ENCODE measurements around the gene CACNA1E.
"Not testable (repeated sequence)": the region's sequence is repeated elsewhere in the genome, so short reads cannot be mapped to it uniquely, and the experiment has no call there.

The CACNA1E gene

DNA sequence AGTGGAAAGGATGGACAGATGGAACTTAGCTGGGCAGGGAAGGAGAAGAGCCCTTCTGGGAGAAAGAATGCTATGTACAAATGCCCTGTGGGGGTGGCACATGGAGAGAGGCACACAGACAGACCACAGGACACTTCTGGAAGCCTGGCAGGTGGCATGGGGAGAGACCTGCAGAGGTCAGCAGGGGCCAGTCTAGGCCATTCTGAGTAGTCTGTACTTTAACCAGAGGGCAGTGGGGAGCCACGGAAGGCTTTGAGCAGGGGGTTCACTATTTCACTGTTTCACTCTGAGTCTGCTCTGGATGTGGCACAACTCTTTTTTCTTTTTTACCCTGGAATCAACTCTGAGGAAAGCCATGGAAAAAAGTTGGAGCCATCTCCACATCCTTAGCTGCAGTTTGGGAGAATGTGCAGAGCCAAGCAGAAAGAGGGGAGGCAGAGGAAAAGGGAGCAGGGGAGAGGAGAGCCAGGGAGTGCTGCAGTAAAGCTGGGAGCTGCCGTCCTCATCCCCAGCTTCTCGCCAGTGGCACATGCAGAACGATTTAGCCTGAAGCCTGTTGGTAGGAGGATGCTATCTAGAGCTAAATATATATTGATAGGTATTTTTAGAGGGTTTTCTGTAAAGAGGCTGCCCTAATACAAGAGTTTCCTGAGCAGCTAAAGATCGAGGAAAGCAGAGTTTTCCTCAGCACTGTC lies 34.0 kb downstream of the CACNA1E start:
- DNase-seq (ENCODE audit: low read depth in 2 of 2), result no peak

DNA sequence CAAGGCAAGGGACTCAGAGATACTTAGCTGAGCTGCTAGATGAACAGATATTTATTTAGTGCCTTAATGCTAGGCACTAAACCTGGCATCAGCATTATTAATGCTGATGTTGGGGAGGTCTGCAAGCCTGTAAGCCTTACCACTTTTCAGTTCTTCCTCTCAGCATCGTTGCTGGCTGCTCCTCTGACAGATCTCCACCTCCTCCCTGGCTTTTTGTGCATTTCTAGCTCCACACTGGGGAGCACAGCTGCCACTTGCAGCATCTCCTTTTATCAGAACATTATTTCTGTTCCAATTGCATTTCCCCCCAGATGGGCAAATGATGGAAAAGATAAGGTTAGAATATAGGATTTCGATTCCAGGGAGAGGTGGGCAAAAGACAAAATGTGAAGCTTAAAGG lies 34.8 kb downstream of the CACNA1E start:
- no peak for DNase-seq (ENCODE audit: low read depth in 2 of 2)

DNA sequence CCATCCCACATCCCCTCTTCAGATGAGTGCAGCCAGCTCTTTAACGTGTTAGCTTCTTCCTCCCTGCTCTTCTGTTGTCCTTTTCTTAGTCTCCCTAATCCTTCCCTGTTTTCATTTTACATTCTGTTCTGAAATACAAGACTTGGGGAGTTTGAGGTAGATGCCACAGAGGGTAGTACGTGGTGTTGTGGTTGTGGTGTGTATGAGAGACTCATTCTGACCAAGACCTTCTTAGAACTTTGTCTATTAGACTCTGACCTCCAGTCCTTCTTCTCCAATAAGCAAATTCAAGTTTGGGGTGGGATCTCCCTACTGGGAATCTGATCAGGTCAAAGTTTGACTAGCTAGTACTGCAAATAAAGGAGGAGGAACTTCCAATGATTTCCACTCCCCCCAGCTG lies 39.5 kb downstream of the CACNA1E start:
- no peak for DNase-seq (ENCODE audit: low read depth in 2 of 2)

DNA sequence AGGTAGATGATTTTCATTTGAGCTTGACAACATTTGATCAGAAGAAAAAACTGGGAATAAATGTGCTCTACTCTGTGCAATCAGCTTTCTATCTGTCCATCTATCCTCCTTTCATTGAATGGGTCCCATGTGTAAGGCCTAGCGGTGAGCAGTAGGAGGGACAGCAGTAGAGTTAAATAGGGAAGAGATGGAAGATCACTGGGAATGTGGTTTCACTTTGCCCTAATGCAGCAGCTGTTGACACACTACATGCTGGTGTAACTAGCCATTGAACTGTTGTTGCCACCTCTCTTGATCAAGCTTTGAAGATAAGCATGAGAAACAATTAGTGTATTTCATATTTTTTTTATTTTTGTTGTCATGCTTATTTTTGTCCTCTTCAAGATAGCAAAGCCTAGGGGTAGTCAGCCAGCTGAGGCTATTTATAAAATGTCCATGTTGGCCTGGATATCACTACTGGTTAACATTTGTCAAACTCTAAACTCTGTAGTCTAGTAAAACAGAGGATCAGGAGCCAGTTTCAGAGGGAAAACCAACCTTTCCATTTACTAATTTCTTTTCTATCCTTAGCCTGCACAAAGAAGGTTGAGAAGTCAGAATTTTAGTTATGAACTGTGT lies 41.9 kb downstream of the CACNA1E start:
- no peak for DNase-seq (ENCODE audit: low read depth in 2 of 2)

DNA sequence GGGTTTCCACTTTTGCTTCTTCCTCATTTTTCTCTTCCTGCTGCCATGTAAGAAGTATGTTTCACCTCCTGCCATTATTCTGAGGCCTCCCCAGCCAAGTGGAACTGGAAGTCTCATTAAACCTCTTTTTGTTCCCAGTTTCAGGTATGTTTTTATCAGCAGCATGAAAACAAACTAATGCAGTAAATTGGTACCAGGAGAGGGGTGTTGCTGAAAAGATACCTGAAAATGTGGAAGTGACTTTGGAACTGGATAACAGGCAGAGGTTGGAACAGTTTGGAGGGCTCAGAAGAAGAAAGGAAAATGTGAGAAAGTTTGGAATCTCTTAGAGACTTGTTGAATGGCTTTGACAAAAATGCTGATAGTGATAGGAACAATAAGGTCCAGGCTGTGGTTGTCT lies 44.9 kb downstream of the CACNA1E start:
- not testable (repeated sequence) for DNase-seq (ENCODE audit: low read depth in 2 of 2)

DNA sequence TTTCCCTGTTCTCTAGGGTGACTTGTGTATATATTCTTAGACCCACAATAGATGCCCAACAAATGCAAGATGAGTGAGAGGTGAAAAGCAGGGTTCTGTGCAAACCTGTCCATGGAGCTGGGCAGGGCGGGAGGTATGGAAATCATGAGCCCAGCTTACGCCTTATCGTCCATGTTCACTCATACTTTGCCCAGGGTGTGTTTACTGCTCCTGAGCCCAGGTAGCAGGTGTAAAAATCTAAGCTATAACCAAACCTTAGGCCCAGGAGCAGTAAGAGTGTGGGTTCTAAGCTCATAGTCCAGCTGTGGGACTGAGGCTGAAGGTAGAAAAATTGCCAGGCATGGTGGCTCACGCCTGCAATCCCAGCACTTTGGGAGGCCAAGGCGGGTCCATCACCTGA lies 48.1 kb downstream of the CACNA1E start:
- no peak for DNase-seq (ENCODE audit: low read depth in 2 of 2)

DNA sequence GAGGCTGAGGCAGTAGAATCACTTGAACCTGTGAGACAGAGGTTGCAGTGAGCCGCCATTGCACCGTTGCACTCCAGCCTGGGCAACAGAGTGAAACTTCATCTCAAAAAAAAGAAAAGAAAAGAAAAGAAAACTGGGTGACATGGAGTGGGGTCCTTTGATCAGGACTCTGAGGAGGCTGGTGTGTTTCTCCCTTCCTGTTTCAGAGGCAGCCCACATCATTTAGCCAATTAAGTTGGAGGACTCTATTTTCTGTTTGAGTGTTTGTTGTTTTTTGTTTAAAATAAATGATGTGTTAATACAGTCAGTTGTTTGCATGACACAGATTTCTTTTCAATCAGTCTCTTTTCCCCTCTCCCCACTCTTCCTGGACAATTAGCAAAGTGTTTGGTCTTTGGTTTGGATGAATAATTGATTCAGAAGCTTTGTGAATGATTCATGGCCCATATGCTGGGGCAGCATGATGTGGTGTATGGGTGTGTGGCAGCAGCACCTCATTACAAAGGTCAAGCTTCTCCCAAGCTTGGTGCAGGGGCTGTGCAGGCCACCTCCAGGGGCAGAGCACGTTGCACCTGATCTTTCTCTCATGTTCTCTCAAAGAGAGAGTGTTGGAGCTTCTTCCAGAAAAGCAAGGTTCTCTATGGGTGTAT lies 48.8 kb downstream of the CACNA1E start:
- DNase-seq (ENCODE audit: low read depth in 2 of 2), result no peak

DNA sequence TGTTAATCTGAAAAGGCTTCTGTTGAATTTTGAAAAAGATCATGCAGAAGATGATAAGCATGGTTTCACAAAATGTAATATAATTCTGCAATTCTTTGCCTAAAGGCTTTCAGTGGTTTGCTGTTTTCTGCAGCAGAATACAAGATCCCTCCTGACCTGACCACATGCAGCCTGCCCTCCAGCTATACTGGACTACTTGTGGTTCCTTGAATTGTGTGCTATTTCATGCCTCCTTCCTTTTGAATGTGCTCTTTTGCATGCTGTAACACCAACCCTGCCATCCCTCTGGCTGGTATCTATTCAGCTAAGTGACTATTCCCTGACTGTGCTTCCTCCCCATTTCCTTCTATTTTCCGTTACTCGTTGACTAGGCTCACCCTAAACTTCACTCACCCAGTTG lies 55.5 kb downstream of the CACNA1E start:
- DNase-seq (ENCODE audit: low read depth in 2 of 2), result no peak

DNA sequence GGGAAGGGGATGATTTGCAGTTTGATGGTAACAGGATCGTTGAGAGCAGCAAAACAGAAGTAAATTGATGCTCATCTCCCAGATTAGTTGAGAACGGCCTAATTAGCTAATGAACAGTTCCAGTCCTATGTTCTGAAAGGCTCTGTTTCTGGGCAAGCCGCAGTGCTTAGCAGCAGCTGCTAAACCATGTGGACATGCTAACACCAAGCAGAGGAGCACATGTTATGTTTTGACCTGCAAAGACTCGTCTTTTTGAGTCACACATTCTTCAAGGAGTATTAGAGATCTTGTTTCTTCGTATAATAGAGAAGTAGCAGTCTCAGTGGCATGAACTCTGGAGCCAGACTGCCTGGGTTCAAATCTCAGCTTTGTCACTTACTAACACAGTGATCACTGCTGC lies 58.1 kb downstream of the CACNA1E start:
- DNase-seq (ENCODE audit: low read depth in 2 of 2), result no peak

DNA sequence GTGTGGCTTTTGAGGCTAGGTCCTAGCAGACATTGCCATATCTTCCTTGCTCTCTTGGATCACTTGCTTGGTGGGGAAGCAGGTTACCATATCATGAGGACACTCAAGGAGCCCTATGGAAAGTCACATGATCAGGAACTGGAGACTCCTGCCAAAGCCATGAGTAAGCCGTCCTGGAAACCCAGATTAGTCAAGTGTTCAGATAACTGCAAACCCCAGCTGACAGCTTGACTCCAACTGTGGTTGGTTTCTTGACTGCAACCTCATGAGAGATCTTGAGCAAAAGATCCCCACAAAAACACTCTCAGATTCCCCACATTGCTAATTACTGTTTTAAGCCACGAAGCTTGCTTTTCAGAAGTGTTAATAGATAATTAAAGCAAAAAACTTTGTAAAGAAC lies 58.6 kb downstream of the CACNA1E start:
- no peak for DNase-seq (ENCODE audit: low read depth in 2 of 2)

DNA sequence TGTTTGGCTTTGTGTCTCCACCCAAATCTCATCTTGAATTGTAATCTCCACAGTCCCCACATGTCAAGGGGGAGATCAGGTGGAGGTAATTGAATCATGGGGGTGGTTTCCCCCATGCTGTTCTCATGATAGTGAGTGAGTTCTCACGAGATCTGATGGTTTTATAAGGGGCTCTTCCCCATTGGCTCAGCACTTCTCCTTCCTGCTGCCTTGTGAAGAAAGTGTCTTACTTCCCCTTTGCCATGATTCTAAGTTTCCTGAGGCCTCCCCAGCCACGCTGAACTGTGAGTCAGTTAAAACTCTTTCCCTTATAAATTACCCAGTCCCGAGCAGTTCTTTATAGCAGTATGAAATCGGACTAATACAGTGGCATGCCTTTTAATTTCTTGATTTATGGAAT lies 59.1 kb downstream of the CACNA1E start:
- not testable (repeated sequence) for DNase-seq (ENCODE audit: low read depth in 2 of 2)

DNA sequence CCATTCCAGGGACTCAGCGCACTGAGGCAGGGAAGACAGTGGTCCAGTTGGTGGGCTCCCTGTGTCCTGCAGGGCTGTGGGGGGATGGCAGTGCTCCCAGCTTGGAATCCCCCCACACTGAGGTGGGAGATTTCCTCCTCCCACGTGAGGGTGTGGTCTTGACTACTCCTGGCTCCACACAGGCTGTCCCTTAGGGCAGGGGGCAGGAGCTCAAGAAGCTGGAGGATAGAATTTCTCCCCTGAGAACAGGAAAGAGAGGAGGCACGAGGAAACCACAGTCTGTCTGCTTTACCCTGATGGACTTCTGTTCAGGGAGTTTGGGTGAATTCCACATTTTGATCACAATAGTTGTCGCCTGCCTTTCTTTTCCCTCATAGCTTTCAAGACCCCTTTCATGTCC lies 62.1 kb downstream of the CACNA1E start:
- DNase-seq (ENCODE audit: low read depth in 2 of 2), result no peak

DNA sequence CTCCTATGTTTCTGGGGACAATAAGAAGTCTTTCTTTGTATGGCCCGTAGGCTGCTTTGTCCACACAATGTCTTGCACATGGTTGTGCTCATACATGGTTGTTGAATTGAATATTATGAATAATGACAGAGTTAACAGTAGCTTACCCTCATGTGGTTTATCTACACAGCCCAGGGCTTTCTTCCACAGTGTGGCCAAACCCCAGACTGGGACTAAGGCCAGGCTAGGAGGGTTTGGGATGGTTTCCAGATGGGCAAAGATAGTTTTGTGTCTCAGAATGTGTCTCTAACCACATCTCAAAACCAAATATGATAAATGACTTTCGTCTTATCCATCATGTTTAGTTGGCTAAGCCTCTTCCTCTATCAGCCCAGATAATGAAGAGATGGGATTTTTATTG lies 65.2 kb downstream of the CACNA1E start:
- no peak for DNase-seq (ENCODE audit: low read depth in 2 of 2)

DNA sequence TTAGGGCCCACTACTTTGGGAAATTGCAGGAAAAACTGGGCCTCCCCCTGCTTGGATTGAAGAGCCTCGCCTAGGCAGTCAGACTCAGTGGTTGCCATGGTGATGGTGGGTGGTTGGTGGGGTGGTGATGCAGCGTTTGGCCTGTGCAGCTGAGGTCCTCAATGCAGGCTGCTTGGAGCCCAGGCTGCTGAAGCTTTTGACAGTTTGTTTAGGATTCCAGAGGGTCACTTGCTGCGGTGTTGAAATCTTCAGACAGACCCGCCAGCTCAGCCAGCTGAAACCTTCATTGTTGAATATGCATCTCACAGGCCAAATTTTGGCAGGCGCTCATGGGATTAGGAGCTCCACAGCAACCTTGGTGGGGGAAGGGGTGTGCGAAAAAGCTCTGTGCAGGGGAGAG lies 67.9 kb downstream of the CACNA1E start:
- DNase-seq (ENCODE audit: low read depth in 2 of 2), result no peak

DNA sequence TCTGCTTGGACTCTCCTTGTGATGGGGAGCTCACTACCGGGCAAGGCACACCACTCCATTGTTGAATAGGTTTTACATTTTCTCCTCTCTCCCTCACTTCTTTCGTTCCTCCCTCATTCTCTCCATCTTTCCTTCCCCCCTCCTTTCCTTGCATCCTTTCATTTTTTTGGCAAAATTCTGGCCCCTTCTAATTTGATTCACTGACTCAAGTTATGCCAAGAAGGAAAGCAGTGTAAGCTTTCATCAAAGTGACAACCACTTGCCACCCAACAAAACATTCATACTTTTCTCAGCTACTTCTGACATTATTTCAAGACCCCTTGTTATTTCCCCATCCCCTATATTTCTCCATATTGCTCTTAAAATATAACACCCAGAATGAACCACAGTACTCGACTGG lies 68.4 kb downstream of the CACNA1E start:
- no peak for DNase-seq (ENCODE audit: low read depth in 2 of 2)

DNA sequence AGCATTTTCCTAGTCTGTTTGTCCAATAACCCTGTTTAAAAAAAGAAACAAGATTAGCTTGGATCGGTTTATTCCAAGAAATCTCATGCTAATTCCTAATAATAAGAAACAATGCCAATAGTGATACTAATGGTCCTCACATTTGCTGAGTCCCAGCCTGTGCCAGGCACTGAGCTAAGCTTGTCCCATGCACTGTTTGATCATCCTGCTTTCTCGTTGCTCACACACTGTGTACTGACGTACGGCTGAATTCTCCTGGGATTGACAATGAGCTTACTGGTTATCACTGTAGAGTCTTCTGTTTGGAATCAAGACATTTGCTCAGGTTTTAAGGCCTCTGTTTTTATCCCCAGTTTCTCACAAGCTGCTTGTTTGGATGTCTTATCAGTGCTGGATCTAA lies 71.1 kb downstream of the CACNA1E start:
- DNase-seq (ENCODE audit: low read depth in 2 of 2), result no peak

DNA sequence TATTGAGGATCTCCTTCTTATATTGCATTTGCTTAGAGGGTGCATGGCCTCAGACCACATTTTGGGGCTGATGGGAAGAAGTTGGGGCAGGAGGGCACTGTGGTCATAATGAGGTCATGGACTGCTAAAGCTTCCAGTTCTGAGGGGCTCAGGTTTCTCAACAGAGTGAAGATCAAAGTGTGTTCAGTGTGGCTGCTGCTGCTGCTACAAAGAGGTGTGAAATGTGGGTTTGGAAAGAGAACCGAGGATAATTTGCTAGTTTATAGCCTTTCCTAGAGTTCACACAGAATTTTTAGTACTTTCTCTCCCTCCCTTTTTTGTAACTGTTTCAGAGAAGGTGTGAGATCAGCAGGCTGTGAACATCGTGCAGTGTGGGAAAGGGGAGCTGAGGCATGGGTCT lies 73.3 kb downstream of the CACNA1E start:
- DNase-seq (ENCODE audit: low read depth in 2 of 2), result no peak

DNA sequence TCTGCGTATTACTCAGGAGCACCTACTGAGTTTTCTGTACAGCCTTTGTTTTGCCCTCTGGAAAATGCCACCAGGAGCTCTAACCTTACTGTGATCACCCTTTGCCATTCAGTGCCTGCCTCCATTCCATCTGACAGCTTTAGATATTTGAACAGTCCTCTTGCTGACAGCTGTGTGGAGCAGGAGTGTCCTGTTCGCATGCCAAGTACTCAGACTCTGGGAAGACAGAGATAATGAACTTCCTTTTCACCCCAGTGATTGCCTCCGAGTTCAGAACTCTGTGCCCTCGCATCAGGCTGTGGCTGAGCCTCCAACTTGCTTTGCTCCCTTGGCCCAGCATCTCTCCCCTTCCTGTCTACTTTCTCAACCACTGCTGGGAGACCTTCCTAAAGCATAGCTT lies 74.0 kb downstream of the CACNA1E start:
- no peak for DNase-seq (ENCODE audit: low read depth in 2 of 2)

DNA sequence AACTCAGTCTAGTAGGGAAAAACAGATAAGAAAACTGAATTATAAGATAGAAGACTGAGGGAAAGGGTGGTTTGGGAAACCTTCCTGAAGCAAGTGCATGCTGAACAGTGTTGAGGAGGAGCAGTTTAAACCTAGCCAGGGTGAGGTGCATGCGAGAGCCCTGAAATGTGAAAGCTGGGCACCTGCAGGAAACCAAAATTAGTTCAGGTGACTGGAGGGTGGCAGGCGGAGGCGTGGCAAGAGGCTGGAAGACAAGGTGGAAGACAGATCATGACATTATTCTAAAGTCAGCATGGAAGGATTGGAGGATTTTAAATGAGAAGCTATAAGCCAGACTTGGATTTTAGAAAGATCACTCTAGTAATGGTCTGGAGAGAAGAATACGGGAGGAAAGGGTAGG lies 75.1 kb downstream of the CACNA1E start:
- DNase-seq (ENCODE audit: low read depth in 2 of 2), result no peak

DNA sequence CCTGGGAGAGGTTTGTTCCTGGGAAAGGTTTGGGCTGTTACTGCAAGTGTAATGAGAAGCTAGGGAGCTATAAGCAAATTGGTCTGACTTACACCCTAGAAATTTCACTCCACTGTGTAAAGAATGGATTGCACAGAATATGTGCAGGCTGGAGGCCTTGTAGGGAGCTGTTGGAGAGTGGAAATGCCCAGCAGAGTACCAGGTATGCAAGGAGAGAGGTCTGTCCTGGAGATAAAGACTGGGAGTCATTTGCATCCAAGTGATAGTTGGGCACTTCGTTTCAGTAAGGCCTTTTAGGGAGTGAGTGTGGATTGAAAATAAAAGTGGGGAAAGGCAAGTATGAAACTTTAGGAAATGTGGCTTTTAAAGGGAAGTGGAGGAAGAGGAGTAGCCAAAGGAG lies 75.8 kb downstream of the CACNA1E start:
- DNase-seq (ENCODE audit: low read depth in 2 of 2), result no peak

DNA sequence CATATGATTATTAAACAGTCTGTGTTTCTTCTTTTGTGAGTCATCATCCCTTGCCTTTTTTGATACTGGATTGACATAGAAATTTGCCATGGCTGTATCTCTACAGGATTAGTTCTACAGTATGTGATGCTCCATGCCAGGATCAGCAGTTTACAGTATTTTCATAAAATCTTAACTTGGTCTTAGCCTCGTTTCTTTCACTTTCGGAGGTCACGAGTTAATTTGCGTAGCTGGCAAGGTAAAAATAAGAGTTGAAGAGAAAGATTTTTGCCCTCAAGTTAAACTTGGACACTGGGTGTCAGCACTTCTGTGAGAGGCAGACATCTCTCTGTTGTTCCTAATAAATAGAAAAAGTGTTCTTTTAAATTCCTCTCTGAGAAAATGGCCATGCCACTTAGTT lies 79.1 kb downstream of the CACNA1E start:
- no peak for DNase-seq (ENCODE audit: low read depth in 2 of 2)

DNA sequence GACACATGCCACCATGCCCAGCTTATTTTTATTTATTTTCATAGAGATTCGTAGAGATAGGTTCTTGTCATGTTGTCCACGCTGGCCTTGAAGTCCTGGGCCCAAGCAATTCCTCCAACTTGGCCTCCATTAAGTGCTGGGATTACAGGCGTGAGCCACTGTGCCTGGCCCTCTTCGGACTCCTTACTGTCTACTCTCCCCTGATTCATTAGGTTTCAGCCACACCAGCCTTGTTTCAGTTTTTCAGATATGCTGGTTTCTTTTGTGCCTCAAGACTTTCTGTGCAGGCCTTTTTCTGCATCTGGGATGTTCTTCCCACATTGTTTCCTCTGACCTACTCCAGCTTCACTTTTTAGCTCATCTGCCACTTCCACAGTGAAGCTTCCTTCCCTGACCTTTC lies 85.4 kb downstream of the CACNA1E start:
- no peak for DNase-seq (ENCODE audit: low read depth in 2 of 2)

DNA sequence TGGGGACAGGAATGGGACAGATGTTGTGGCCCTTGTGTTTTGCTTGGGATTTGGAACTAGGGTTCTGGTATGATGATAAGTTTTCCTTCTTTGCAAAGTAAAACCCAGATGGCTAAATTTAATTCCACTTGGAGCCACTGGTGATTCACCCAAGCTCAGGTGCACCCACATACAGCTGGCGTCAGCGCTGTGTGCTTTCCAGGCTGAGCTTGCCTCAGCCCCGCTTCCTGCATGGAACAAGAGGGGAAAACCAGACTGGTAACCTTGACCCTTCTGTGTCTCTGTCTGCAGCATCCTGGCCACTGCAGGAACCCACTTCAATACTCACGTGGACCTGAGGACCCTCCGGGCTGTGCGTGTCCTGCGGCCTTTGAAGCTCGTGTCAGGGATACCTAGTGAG lies 94.2 kb downstream of the CACNA1E start:
- no peak for DNase-seq (ENCODE audit: low read depth in 2 of 2)

DNA sequence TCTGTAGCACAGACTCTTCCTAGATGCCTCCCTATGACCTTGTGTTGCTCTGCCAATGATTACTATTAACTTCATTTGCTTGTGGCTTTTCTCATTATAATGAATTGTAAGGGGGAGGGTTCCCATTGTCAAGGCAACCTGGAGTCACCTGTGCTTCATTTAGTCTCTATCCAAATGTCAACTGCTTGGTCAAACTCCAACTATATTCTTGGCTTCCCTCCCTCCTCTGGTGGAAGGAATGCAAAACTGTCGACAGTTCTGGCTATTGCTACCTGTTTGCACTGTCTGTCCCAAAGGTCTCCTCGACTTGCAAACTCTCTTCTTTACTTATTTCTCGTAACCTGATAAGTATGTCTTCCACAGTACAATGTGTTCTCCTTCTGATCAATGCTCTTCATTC lies 100.3 kb downstream of the CACNA1E start:
- no peak for DNase-seq (ENCODE audit: low read depth in 2 of 2)
